Measurements from ENCODE around the gene OR6K6. TPM values are rescaled to one million over a fixed set of nuclear protein-coding genes. Genes with fewer than 3 reads are reported as not detected.

Gene OR6K6
- total RNA-seq, 1 experiment from 2014 or later: not detected

- DNase-seq (ENCODE audit: low read depth): no peak
Measured at GRCh38 chr1:158800526-158800925, 46.0 kb downstream of the OR6K6 start.

DNA sequence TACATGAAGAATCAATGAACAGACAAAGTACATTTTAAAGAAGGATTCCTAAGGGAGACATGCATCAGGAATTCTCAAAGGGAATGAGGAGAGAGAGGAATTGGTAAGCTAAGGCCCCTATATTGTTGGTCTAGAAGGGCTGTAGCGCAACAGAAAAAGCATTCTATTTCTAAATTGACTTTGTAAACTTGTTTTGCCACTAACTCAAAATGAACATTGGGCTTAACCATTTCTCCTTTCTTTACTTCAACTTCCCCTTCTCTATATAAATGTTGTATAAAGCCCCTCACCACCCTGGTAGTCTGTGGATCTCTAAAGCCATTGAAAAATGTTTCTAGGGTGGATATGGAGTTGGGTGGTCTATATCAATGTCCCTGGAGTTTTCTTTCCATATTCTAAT is 46.9 kb downstream of the OR6K6 start:
- no peak for DNase-seq (ENCODE audit: low read depth)

GRCh38 chr1:158803678-158804077 is 49.2 kb downstream of the OR6K6 start:
- DNase-seq (ENCODE audit: low read depth): no peak

Small RNA genes within 50 kb of the gene (small RNA-seq; reads per million reads assigned to genes)
- gene OR2AQ1P: not detected

Other genes starting within 250 kb of the OR6K6 start
- gene OR6Y1, start 200.3 kb upstream of the OR6K6 start, total RNA-seq (2014; rRNA removed; shearing (Covaris generic)): not detected in 2 replicates
- not detected in 2 replicates for gene OR6P1, start 184.1 kb upstream of the OR6K6 start, total RNA-seq (2014; rRNA removed; shearing (Covaris generic))
- not detected in 2 replicates for gene OR10X1, start 174.8 kb upstream of the OR6K6 start, total RNA-seq (2014; rRNA removed; shearing (Covaris generic))
- not detected in 2 replicates for gene OR10Z1, start 149.5 kb upstream of the OR6K6 start, total RNA-seq (2014; rRNA removed; shearing (Covaris generic))
- not detected in 2 replicates for gene SPTA1, start 68.0 kb upstream of the OR6K6 start, total RNA-seq (2014; rRNA removed; shearing (Covaris generic))
- not detected in 2 replicates for gene OR6K2, start 54.1 kb upstream of the OR6K6 start, total RNA-seq (2014; rRNA removed; shearing (Covaris generic))
- gene OR6K3, start 34.0 kb upstream of the OR6K6 start, total RNA-seq (2014; rRNA removed; shearing (Covaris generic)): not detected in 2 replicates
- gene OR6N1, start 17.5 kb downstream of the OR6K6 start, total RNA-seq (2014; rRNA removed; shearing (Covaris generic)): not detected in 2 replicates
- not detected in 2 replicates for gene OR6N2, start 26.5 kb downstream of the OR6K6 start, total RNA-seq (2014; rRNA removed; shearing (Covaris generic))
- gene MNDA, start 76.6 kb downstream of the OR6K6 start, total RNA-seq (2014; rRNA removed; shearing (Covaris generic)): not detected in 2 replicates
- gene PYHIN1, start 176.8 kb downstream of the OR6K6 start, total RNA-seq (2014; rRNA removed; shearing (Covaris generic)): 0.26 TPM in 1 of 2 replicates, not detected in the other